Ovary (tissue), 9 donors: ENCODE data around the gene CTDSPL. TPM values are rescaled to one million over a fixed set of nuclear protein-coding genes. Genes with fewer than 3 reads are reported as not detected.

Source experiments
- DNase-seq, 5 donors: peaks; one replicate each; pipeline ENCODE4 v3.0.0-alpha.2; 2019 to 2020
- H3K27ac ChIP-seq, 2 donors: fragments of 200-600 bp; one replicate each; pipeline versions ENCODE4 v1.5.1 to v1.8.0; 2019 to 2022
- H3K27me3 ChIP-seq: fragments of 200-600 bp; one replicate; pipeline ENCODE4 v1.8.0; 2022
- H3K36me3 ChIP-seq: fragments of 200-600 bp; sonication (generic); one replicate; pipeline ENCODE4 v1.5.1; 2019
- H3K4me1 ChIP-seq: one replicate; pipeline ENCODE4 v1.8.1; 2013; ENCODE audit warnings: mild to moderate bottlenecking, moderate library complexity; ENCODE audit not compliant: insufficient read depth
- H3K4me3 ChIP-seq: fragments of 200-600 bp; sonication (generic); one replicate; pipeline ENCODE4 v1.5.1; 2017
- H3K9me3 ChIP-seq, 2 donors: fragments of 200-600 bp in 1 of 2; sonication (generic) in 1 of 2; one replicate each; pipeline versions ENCODE4 v1.5.1 to v1.8.1; 2013 to 2019; ENCODE audit warnings: mild to moderate bottlenecking in 1 of 2, moderate library complexity in 1 of 2
- EP300 ChIP-seq: sonication (generic); formaldehyde crosslinking; IDR thresholded peaks from one replicate; pipeline ENCODE4 v1.6.1; 2017; ENCODE audit warnings: antibody characterized with exemption
- POLR2A ChIP-seq: fragments of 450-650 bp; IDR thresholded peaks from one replicate; pipeline ENCODE4 v1.6.1; 2017; ENCODE audit warnings: antibody characterized with exemption, mild to moderate bottlenecking, moderate library complexity
- WGBS, 3 donors: extraction: QIAGEN DNeasy Blood & Tissue Kit in 1 of 3; methylation state at CpG; one replicate each; pipeline versions ENCODE4 v1.1.5 to v1.1.7; 2013 to 2017; 5-methylcytosine and 5-hydroxymethylcytosine counted together
- intact Hi-C, 4 donors: fragments of 100-400 bp; cut with DNase I; formaldehyde crosslinking; loops; one replicate each; pipeline versions ENCODE4 v1.11.0 to v1.15.1; 2022 to 2023
- polyA plus RNA-seq, 2 donors: library from polyadenylated mRNA; stranded (reverse); fragments of 200-250 nt in 1 of 2; fragments of 350-450 nt in 1 of 2; fragmentation: Illumina TruSeq in 1 of 2; extraction: RNeasy Lipid Tissue Mini Kit (QIAGEN cat#74804) in 1 of 2; gene quantifications; one replicate each; pipeline ENCODE4 v1.2.3, GENCODE V29; 2013 to 2014
- total RNA-seq, 7 donors: library from RNA; depleted of rRNA in 2 of 7; stranded (reverse); fragments of >200 nt in 2 of 7; fragmentation: NEBNext Ultra II Directional in 3 of 7; extraction: Animal tissue kit (Norgen Biotek cat#: 25700) in 3 of 7; gene quantifications; one replicate each; pipeline versions ENCODE4 v1.1.0 to v1.2.4, GENCODE V29; 2016 to 2023
- TF ChIP-seq, protein P1 (sequence below), 3 donors: fragments of 450-650 bp in 2 of 3; fragments of 200-600 bp in 1 of 3; IDR thresholded peaks; one replicate each; pipeline versions ENCODE4 v1.5.1 to v1.8.0; 2016 to 2022; ENCODE audit warnings: antibody characterized with exemption in 3 of 3, mild to moderate bottlenecking in 1 of 3
- donor health status: DM: no; HTN: no; CAD: no; lungs with moderate emphysema.
- donor health status: DM: no; HTN: no; CAD: no.
- donor health status: Bipolar disorder and iron deficiency.
- donor health status: DM: yes; HTN: yes; CAD: no.
- donor health status: DM: no; HTN: no; CAD: no.
- donor health status: DM: yes; HTN: yes; CAD: no.

The CTDSPL gene
- total and polyA plus RNA-seq, 9 donors, result 14.8 to 41.1 (median 34.2) TPM

GRCh38 chr3:38022301-38022700 lies 160.6 kb downstream of the CTDSPL start:
- Histone ChIP-seq H3K9me3 (no peaks in the 10 kb centered on the region), H3K36me3 (no peaks in the 10 kb centered on the region), H3K27ac (no peak overlapping the region), H3K4me3 (no peak overlapping the region), H3K27me3 (no peaks in the 10 kb centered on the region), H3K4me1 (peaks cover 19% of the 10 kb centered on the region)
- DNase-seq, result peak in 3 of 5 donors; percentile 27 to 33 (median 28)
- TF ChIP-seq, protein P1, sequence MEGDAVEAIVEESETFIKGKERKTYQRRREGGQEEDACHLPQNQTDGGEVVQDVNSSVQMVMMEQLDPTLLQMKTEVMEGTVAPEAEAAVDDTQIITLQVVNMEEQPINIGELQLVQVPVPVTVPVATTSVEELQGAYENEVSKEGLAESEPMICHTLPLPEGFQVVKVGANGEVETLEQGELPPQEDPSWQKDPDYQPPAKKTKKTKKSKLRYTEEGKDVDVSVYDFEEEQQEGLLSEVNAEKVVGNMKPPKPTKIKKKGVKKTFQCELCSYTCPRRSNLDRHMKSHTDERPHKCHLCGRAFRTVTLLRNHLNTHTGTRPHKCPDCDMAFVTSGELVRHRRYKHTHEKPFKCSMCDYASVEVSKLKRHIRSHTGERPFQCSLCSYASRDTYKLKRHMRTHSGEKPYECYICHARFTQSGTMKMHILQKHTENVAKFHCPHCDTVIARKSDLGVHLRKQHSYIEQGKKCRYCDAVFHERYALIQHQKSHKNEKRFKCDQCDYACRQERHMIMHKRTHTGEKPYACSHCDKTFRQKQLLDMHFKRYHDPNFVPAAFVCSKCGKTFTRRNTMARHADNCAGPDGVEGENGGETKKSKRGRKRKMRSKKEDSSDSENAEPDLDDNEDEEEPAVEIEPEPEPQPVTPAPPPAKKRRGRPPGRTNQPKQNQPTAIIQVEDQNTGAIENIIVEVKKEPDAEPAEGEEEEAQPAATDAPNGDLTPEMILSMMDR (IDR thresholded peaks at IDR 0.05), result no peak
- TF ChIP-seq POLR2A (no peak), EP300 (no peak)
- 56 to 87% (median 59%) methylated on average over 3 of the region's 3 CpGs for WGBS, 3 donors
- intact Hi-C loops, result no loop called here

DNA sequence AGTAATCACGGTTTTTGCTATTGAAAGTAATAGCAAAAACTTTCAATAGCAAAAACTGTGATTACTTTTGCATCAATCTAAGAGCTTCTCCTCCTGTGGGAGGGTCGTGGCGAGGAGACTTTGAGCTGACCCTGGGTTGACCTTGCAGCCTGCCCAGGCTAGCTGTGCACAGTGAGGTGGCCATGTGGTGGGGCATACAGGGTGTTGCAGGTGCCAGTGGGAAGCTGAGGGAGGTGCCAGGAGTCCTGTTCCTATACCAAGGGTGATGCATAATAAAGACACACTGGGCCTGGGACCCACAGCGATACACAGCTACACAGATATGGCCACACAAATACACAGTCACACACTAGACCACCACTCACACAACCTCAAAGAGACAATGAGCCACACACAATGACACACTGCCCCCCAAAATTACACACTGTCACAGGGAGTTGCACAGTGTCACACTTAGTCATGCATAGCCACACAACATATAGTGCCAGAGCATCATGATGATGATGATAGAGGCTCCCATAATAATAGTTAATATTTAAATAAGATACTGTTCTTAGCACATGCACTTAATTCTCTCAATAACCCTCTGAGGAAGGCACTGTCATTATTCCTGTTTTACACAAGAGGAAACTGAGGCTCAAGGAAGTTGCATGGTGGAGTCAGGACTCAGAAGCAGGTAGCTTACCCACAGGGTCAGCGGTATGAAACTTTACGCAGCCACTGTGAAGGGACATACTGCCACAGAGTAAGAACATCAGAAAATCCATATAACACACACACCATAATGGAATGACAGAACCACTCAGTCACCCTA lies 161.4 kb downstream of the CTDSPL start:
- TF ChIP-seq POLR2A, result no peak
- TF ChIP-seq, protein P1 (IDR thresholded peaks at IDR 0.05), result no peak
- TF ChIP-seq EP300, result no peak
- Histone ChIP-seq H3K36me3 (no peaks in the 10 kb centered on the region), H3K4me1 (peaks cover 15% of the 10 kb centered on the region), H3K4me3 (no peak overlapping the region), H3K27ac (no peak overlapping the region), H3K27me3 (no peaks in the 10 kb centered on the region), H3K9me3 (no peaks in the 10 kb centered on the region)
- peak in 3 of 5 donors; percentile 36 to 41 (median 37) for DNase-seq
- WGBS, 3 donors, result 78 to 79% (median 79%) methylated on average over 6 of the region's 6 CpGs
- intact Hi-C loops, result no loop called here

DNA sequence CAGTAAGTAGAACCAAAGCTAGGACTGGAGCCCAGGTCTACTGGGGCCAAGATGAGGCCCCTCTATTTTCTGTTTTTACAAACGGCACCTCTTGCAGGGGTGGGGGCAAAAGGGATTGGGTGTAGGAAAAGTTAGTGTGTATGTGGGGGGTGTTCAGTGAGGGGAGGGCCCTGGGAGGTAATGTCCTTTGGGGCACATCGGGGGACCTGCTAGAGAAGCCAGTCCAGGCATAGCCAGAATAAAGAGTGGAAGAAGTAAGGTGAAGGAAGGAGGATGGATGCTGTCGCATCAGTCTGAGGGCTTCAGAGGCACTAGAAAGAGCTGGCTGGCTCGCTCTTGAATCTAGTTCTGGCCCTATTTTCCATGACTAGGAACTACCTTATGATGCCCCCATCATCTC lies 165.2 kb downstream of the CTDSPL start:
- intact Hi-C loops, result no loop called here
- TF ChIP-seq, protein P1 (IDR thresholded peaks at IDR 0.05), result no peak
- TF ChIP-seq EP300 (no peak), POLR2A (no peak)
- H3K4me1 ChIP-seq, result peaks cover 14% of the 10 kb centered on the region
- no peak overlapping the region for H3K27ac ChIP-seq
- no peaks in the 10 kb centered on the region for H3K9me3 ChIP-seq
- WGBS, 3 donors, result 67 to 73% (median 70%) methylated on average over 4 of the region's 4 CpGs
- H3K4me3 ChIP-seq, result no peak overlapping the region
- no peak for DNase-seq
- no peaks in the 10 kb centered on the region for H3K36me3 ChIP-seq
- no peaks in the 10 kb centered on the region for H3K27me3 ChIP-seq

- no peak overlapping the region for H3K4me3 ChIP-seq
- H3K27ac ChIP-seq, result peak overlapping the region; percentile 76 to 94
- no peaks in the 10 kb centered on the region for H3K27me3 ChIP-seq
- no peaks in the 10 kb centered on the region for H3K9me3 ChIP-seq
- peaks cover 11% of the 10 kb centered on the region for H3K4me1 ChIP-seq
- peak in 2 of 5 donors; percentile 20 to 28 for DNase-seq
- TF ChIP-seq EP300, result no peak
- TF ChIP-seq POLR2A, result no peak
- TF ChIP-seq, protein P1 (IDR thresholded peaks at IDR 0.05), result no peak
- H3K36me3 ChIP-seq, result no peaks in the 10 kb centered on the region
- WGBS, 3 donors, result 92 to 98% (median 94%) methylated on average over 6 of the region's 6 CpGs
- intact Hi-C loops, result no loop called here
Observed at GRCh38 chr3:38027466-38028465, 166.1 kb downstream of the CTDSPL start.
